WI38 (cell line): ENCODE data around the gene SEMA3D.

Experiments
- H3K4me3 ChIP-seq: 2 replicates; pipeline ENCODE4 v1.5.1; 2011; ENCODE audit warnings: low read depth, mild to moderate bottlenecking, control low read depth, low read length
- CTCF ChIP-seq: IDR thresholded peaks from 2 replicates; pipeline ENCODE4 v1.5.1; 2012; ENCODE audit warnings: low read depth, mild to moderate bottlenecking, control low read depth, low read length

Gene SEMA3D

GRCh38 chr7:85091565-85091928 is 95.3 kb downstream of the SEMA3D start:
- H3K4me3 ChIP-seq = no peak overlapping the region
- TF ChIP-seq CTCF = no peak

GRCh38 chr7:85090919-85091564 is 95.8 kb downstream of the SEMA3D start:
- H3K4me3 ChIP-seq = no peak overlapping the region
- TF ChIP-seq CTCF = no peak

GRCh38 chr7:85090143-85090542 is 96.7 kb downstream of the SEMA3D start:
- no peak for TF ChIP-seq CTCF
- no peak overlapping the region for H3K4me3 ChIP-seq

GRCh38 chr7:85081846-85082245 is 105.0 kb downstream of the SEMA3D start:
- no peak for TF ChIP-seq CTCF
- no peak overlapping the region for H3K4me3 ChIP-seq

GRCh38 chr7:85081392-85081791 is 105.5 kb downstream of the SEMA3D start:
- no peak for TF ChIP-seq CTCF
- no peak overlapping the region for H3K4me3 ChIP-seq

GRCh38 chr7:85079434-85079833 is 107.4 kb downstream of the SEMA3D start:
- no peak for TF ChIP-seq CTCF
- no peak overlapping the region for H3K4me3 ChIP-seq

GRCh38 chr7:85078181-85078580 is 108.7 kb downstream of the SEMA3D start:
- H3K4me3 ChIP-seq = no peak overlapping the region
- no peak for TF ChIP-seq CTCF
